Calu3 (cell line): ENCODE data around the gene TRIM6. TPM values are rescaled to one million over a fixed set of nuclear protein-coding genes. Genes with fewer than 3 reads are reported as not detected.

Experiments used
- BruUV-seq: library from RNA; stranded (reverse); fragments of 400-500 nt; replicated peaks from 2 replicates; lab custom pipeline; 2021; lab: Mats Ljungman, UMichigan
- CTCF ChIA-PET: fragments of 300-600 bp; sonication (Branson Sonifier 250); formaldehyde crosslinking; loops from one replicate; lab custom pipeline; 2022; ENCODE audit warnings: antibody characterized with exemption; lab: Charles Lee
- DNase-seq: peaks from one replicate; pipeline ENCODE4 v3.0.0; 2022
- H3K27ac Mint-ChIP-seq: one replicate; pipeline ENCODE4 v1.8.0; 2022; ENCODE audit warnings: mixed read lengths; ENCODE audit not compliant: unreplicated experiment
- H3K27me3 Mint-ChIP-seq: one replicate; pipeline ENCODE4 v1.8.0; 2022; ENCODE audit warnings: mixed read lengths; ENCODE audit not compliant: unreplicated experiment
- H3K36me3 Mint-ChIP-seq: one replicate; pipeline ENCODE4 v1.8.0; 2022; ENCODE audit warnings: mild to moderate bottlenecking, moderate library complexity, mixed read lengths; ENCODE audit not compliant: insufficient read depth, unreplicated experiment
- H3K4me1 Mint-ChIP-seq: one replicate; pipeline ENCODE4 v1.8.0; 2022; ENCODE audit warnings: mild to moderate bottlenecking, low read depth, mixed read lengths; ENCODE audit not compliant: unreplicated experiment
- H3K4me3 Mint-ChIP-seq: one replicate; pipeline ENCODE4 v1.8.0; 2022; ENCODE audit warnings: mild to moderate bottlenecking, low read depth, moderate library complexity, mixed read lengths; ENCODE audit not compliant: unreplicated experiment
- H3K9me3 Mint-ChIP-seq: one replicate; pipeline ENCODE4 v1.8.0; 2022; ENCODE audit warnings: low read depth, mixed read lengths; ENCODE audit not compliant: unreplicated experiment
- intact Hi-C: fragments of 100-400 bp; cut with micrococcal nuclease; formaldehyde crosslinking; loops from one replicate; pipeline ENCODE4 v1.10.0; 2022; ENCODE audit not compliant: unreplicated experiment
- total RNA-seq: library from RNA; stranded (reverse); gene quantifications from 2 replicates; pipeline ENCODE4 v1.2.3, GENCODE V29; 2022
- TF ChIP-seq, protein P1 (sequence below): fragments of 200-600 bp; IDR thresholded peaks from one replicate; pipeline ENCODE4 v1.8.0; 2022; ENCODE audit warnings: antibody characterized with exemption; ENCODE audit not compliant: unreplicated experiment

The TRIM6 gene
- total RNA-seq, 1 experiment from 2014 or later: 0.80 TPM

DNA sequence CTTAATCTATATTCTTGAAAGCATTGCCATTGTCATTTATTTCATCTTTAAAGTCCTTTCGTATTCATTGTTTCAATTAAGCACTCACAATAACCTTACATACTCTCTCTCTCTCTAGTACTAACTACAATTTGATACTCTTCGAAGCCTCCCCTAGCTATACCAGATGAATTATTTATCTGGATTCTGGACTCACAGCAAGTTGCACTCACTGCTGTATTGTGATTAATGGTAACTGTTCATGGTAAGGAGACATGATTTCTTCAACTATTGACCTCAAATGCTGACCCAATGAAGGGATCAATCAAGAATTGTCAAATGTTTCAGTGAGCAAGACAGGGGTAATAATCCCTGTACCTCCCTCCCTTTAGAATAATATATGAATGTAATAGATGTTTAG, 21.8 kb upstream of the TRIM6 start:
- no peaks in the 10 kb centered on the region for H3K4me1 Mint-ChIP-seq
- CTCF ChIA-PET: no interaction called here
- no peak for DNase-seq

GRCh38 chr11:5575152-5575551, 21.3 kb upstream of the TRIM6 start:
- no peaks in the 10 kb centered on the region for H3K4me1 Mint-ChIP-seq
- H3K36me3 Mint-ChIP-seq: no peaks in the 10 kb centered on the region
- no peaks in the 10 kb centered on the region for H3K27me3 Mint-ChIP-seq
- TF ChIP-seq, protein P1, sequence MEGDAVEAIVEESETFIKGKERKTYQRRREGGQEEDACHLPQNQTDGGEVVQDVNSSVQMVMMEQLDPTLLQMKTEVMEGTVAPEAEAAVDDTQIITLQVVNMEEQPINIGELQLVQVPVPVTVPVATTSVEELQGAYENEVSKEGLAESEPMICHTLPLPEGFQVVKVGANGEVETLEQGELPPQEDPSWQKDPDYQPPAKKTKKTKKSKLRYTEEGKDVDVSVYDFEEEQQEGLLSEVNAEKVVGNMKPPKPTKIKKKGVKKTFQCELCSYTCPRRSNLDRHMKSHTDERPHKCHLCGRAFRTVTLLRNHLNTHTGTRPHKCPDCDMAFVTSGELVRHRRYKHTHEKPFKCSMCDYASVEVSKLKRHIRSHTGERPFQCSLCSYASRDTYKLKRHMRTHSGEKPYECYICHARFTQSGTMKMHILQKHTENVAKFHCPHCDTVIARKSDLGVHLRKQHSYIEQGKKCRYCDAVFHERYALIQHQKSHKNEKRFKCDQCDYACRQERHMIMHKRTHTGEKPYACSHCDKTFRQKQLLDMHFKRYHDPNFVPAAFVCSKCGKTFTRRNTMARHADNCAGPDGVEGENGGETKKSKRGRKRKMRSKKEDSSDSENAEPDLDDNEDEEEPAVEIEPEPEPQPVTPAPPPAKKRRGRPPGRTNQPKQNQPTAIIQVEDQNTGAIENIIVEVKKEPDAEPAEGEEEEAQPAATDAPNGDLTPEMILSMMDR: no peak
- intact Hi-C loops: no loop called here
- CTCF ChIA-PET: no interaction called here
- H3K27ac Mint-ChIP-seq: no peak overlapping the region
- H3K9me3 Mint-ChIP-seq: peaks cover 3% of the 10 kb centered on the region
- no TSS peak for BruUV-seq
- DNase-seq: no peak
- no peak overlapping the region for H3K4me3 Mint-ChIP-seq

More for the DNA sequence above, 21.8 kb upstream of the TRIM6 start:
- no peak overlapping the region for H3K4me3 Mint-ChIP-seq
- TF ChIP-seq, protein P1: no peak
- peaks cover 3% of the 10 kb centered on the region for H3K9me3 Mint-ChIP-seq
- no peak overlapping the region for H3K27ac Mint-ChIP-seq
- H3K36me3 Mint-ChIP-seq: no peaks in the 10 kb centered on the region
- no peaks in the 10 kb centered on the region for H3K27me3 Mint-ChIP-seq
- intact Hi-C loops: no loop called here
- BruUV-seq: no TSS peak

DNA sequence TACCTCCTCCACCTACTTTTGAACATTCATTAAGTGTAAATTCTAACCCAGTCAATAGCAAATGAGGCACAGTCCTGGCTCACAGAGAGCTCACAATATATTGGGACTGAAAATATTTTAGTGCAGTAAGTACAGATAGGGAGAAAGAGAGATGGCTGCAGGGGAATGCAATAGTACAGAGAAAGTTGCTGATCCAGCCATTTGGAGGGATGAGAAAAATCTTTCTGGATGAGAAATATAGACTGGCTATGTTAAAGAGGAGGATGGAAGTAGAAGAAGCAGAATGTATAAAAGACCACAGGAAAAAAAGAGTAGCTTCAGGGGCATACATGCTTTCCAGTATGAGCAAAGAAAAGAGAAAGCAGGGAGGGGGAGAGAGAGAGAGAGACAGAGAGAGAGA, 19.3 kb upstream of the TRIM6 start:
- no peak for DNase-seq
- TF ChIP-seq, protein P1: no peak

GRCh38 chr11:5580577-5580976, 15.9 kb upstream of the TRIM6 start, which contains the start of gene OR52B6:
Gene OR52B6 (plus strand): TSS chr11:5580877. CDS start chr11:5580877, 0 bp downstream.
- CTCF ChIA-PET: no interaction called here
- no peaks in the 10 kb centered on the region for H3K9me3 Mint-ChIP-seq

More for the DNA sequence above, 19.3 kb upstream of the TRIM6 start:
- CTCF ChIA-PET: no interaction called here
- no TSS peak for BruUV-seq
- H3K4me1 Mint-ChIP-seq: no peaks in the 10 kb centered on the region
- no peak overlapping the region for H3K4me3 Mint-ChIP-seq
- H3K36me3 Mint-ChIP-seq: no peaks in the 10 kb centered on the region
- H3K9me3 Mint-ChIP-seq: no peaks in the 10 kb centered on the region
- no peak overlapping the region for H3K27ac Mint-ChIP-seq
- no peaks in the 10 kb centered on the region for H3K27me3 Mint-ChIP-seq
- intact Hi-C loops: no loop called here

More at GRCh38 chr11:5580577-5580976, 15.9 kb upstream of the TRIM6 start, which contains the start of gene OR52B6:
- BruUV-seq: no TSS peak
- TF ChIP-seq, protein P1: no peak
- H3K4me1 Mint-ChIP-seq: no peaks in the 10 kb centered on the region
- no peaks in the 10 kb centered on the region for H3K27me3 Mint-ChIP-seq
- no peak within 1 kb of the TSS for H3K4me3 Mint-ChIP-seq
- intact Hi-C loops: no loop called here
- no peak for DNase-seq
- H3K36me3 Mint-ChIP-seq: no peaks in the 10 kb centered on the region
- H3K27ac Mint-ChIP-seq: no peak within 1 kb of the TSS
